HepG2 (cell line): ENCODE measurements around the gene SEMA3B. TPM values are rescaled to one million over a fixed set of nuclear protein-coding genes. Genes with fewer than 3 reads are reported as not detected.

Experiments
- ETV6 ChIP-seq: sonication (generic); formaldehyde crosslinking; conservative IDR thresholded peaks from 2 replicates; pipeline ENCODE4 v1.4.0; 2020; ENCODE audit warnings: missing genetic modification reagents
- FOXA1 ChIP-seq, 2 experiments: fragments of 450-650 bp in 1 of 2; sonication (generic) in 1 of 2; formaldehyde crosslinking in 1 of 2; IDR thresholded peaks; 2 replicates each; pipeline versions ENCODE4 v1.4.0 to v1.6.1; 2016 to 2020; ENCODE audit warnings: missing genetic modification reagents in 1 of 2
- FOXJ3 ChIP-seq: sonication (generic); formaldehyde crosslinking; IDR thresholded peaks from 2 replicates; pipeline ENCODE4 v1.4.0; 2020; ENCODE audit warnings: missing genetic modification reagents, mild to moderate bottlenecking, borderline replicate concordance
- FOXK2 ChIP-seq: fragments of 450-650 bp; IDR thresholded peaks from 2 replicates; pipeline ENCODE4 v1.6.1; 2016
- GABPB1 ChIP-seq: IDR thresholded peaks from 2 replicates; pipeline ENCODE4 v1.6.1; 2016; ENCODE audit warnings: mild to moderate bottlenecking, missing genetic modification reagents, moderate library complexity, missing compliant biosample characterization
- KLF11 ChIP-seq: IDR thresholded peaks from 2 replicates; pipeline ENCODE4 v1.6.1; 2016; ENCODE audit warnings: missing compliant biosample characterization
- NR3C1 ChIP-seq: sonication (generic); formaldehyde crosslinking; IDR thresholded peaks from 2 replicates; pipeline ENCODE4 v1.4.0; 2020; ENCODE audit warnings: missing genetic modification reagents
- SALL1 ChIP-seq: sonication (generic); formaldehyde crosslinking; IDR thresholded peaks from 2 replicates; pipeline ENCODE4 v1.8.0; 2022; ENCODE audit warnings: mild to moderate bottlenecking, missing genetic modification reagents
- SAP130 ChIP-seq: IDR thresholded peaks from 2 replicates; pipeline ENCODE4 v1.6.1; 2016; ENCODE audit warnings: low read depth
- SP4 ChIP-seq: sonication (generic); formaldehyde crosslinking; IDR thresholded peaks from 2 replicates; pipeline ENCODE4 v1.8.1; 2023; ENCODE audit warnings: mild to moderate bottlenecking, missing genetic modification reagents
- TRIM24 ChIP-seq: sonication (generic); formaldehyde crosslinking; IDR thresholded peaks from 2 replicates; pipeline ENCODE4 v1.8.0; 2022; ENCODE audit warnings: mild to moderate bottlenecking, missing genetic modification reagents
- ZEB1 ChIP-seq: IDR thresholded peaks from 2 replicates; pipeline ENCODE4 v1.6.1; 2012; ENCODE audit warnings: mild to moderate bottlenecking, low read depth, inconsistent platforms; ENCODE audit not compliant: insufficient replicate concordance
- ZKSCAN5 ChIP-seq: sonication (generic); formaldehyde crosslinking; IDR thresholded peaks from 2 replicates; pipeline ENCODE4 v1.5.1; 2020; ENCODE audit warnings: mild to moderate bottlenecking, missing genetic modification reagents
- ZMAT3 ChIP-seq: sonication (generic); formaldehyde crosslinking; conservative IDR thresholded peaks from 2 replicates; pipeline ENCODE4 v1.7.0; 2021; ENCODE audit warnings: missing genetic modification reagents
- ZNF225 ChIP-seq: sonication (generic); formaldehyde crosslinking; IDR thresholded peaks from 2 replicates; pipeline ENCODE4 v1.4.0; 2020; ENCODE audit warnings: mild to moderate bottlenecking, missing genetic modification reagents
- ZNF660 ChIP-seq: sonication (generic); formaldehyde crosslinking; IDR thresholded peaks from 2 replicates; pipeline ENCODE4 v1.5.1; 2020; ENCODE audit warnings: mild to moderate bottlenecking, low read depth, missing genetic modification reagents, borderline replicate concordance
- ZNF672 ChIP-seq: sonication (generic); formaldehyde crosslinking; IDR thresholded peaks from 2 replicates; pipeline ENCODE4 v1.8.1; 2022; ENCODE audit warnings: missing genetic modification reagents
- ZNF746 ChIP-seq: sonication (generic); formaldehyde crosslinking; IDR thresholded peaks from 2 replicates; pipeline ENCODE4 v1.8.0; 2022; ENCODE audit warnings: mild to moderate bottlenecking, missing genetic modification reagents
- ZNF777 ChIP-seq: sonication (generic); formaldehyde crosslinking; IDR thresholded peaks from 2 replicates; pipeline ENCODE4 v1.4.0; 2020; ENCODE audit warnings: missing genetic modification reagents
- polyA plus RNA-seq, 8 experiments: library from polyadenylated mRNA; depleted of rRNA in 3 of 8; stranded (reverse) in 7 of 8; unstranded in 1 of 8; fragments of >200 nt; fragmentation: Illumina TruSeq in 4 of 8; extraction: Trizol in 4 of 8; gene quantifications; 2 replicates each; pipeline versions ENCODE4 v1.2.1 to v1.2.3, GENCODE V29; 2011 to 2016; ENCODE audit warnings: low read depth in 4 of 8, missing spikeins in 1 of 8, mixed read lengths in 1 of 8; ENCODE audit not compliant: insufficient read depth in 1 of 8
- total RNA-seq, 5 experiments: library from RNA; depleted of rRNA; stranded (reverse); fragments of >200 nt; fragmentation: Illumina TruSeq; extraction: Trizol; gene quantifications; 2 replicates each; pipeline ENCODE4 v1.2.3, GENCODE V29; 2016; ENCODE audit warnings: low read depth in 1 of 5
- TF ChIP-seq, protein P1 (sequence below): sonication (generic); formaldehyde crosslinking; IDR thresholded peaks from 2 replicates; pipeline ENCODE4 v1.5.1; 2020; ENCODE audit warnings: mild to moderate bottlenecking, missing genetic modification reagents, borderline replicate concordance
- TF ChIP-seq, protein P2 (sequence below): IDR thresholded peaks from 2 replicates; pipeline ENCODE4 v1.6.1; 2012; ENCODE audit warnings: inconsistent platforms
- TF ChIP-seq, protein P3 (sequence below): sonication (generic); formaldehyde crosslinking; IDR thresholded peaks from 2 replicates; pipeline ENCODE4 v1.4.0; 2020; ENCODE audit warnings: mild to moderate bottlenecking, missing genetic modification reagents
- TF ChIP-seq, protein P4 (sequence below): IDR thresholded peaks from 2 replicates; pipeline ENCODE4 v1.6.1; 2016; ENCODE audit warnings: mild to moderate bottlenecking
- TF ChIP-seq, protein P5 (sequence below): sonication (generic); formaldehyde crosslinking; IDR thresholded peaks from 2 replicates; pipeline ENCODE4 v1.4.0; 2020; ENCODE audit warnings: missing genetic modification reagents
- TF ChIP-seq, protein P6 (sequence below): sonication (generic); formaldehyde crosslinking; IDR thresholded peaks from 2 replicates; pipeline ENCODE4 v1.5.0; 2020; ENCODE audit warnings: mild to moderate bottlenecking, low read depth, missing genetic modification reagents, borderline replicate concordance

The SEMA3B gene
- total and polyA plus RNA-seq, 2 of the 13 experiments (the other 11 are each of a cell fraction or from before 2014, with no cell fraction given), result 93.2 to 158 TPM

DNA sequence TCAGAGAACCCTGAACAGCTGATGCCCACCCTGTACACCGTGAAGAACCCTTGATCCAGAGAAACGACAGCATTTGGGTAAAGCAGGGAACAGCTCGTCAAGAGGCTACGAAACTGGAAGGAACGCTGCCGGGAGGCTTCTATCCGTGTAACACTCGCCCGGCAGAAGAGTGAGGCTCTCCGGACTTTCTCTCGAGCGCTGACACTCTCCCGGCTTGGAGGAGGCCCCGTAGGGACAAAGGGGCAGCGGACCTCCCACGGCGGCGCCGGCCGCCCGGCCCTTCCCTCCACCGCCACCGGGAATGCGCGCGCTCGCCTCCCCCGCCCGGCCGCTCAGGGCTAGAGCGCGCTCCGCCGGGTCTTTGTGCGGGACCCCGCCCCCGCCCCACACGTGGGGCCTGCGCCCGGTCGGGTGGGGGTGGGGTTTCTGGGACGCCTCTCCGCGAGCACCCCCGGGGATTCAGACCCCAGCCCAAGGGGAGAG is 51.9 kb downstream of the SEMA3B start (continued):
- TF ChIP-seq TRIM24, result no peak
- TF ChIP-seq, protein P1, sequence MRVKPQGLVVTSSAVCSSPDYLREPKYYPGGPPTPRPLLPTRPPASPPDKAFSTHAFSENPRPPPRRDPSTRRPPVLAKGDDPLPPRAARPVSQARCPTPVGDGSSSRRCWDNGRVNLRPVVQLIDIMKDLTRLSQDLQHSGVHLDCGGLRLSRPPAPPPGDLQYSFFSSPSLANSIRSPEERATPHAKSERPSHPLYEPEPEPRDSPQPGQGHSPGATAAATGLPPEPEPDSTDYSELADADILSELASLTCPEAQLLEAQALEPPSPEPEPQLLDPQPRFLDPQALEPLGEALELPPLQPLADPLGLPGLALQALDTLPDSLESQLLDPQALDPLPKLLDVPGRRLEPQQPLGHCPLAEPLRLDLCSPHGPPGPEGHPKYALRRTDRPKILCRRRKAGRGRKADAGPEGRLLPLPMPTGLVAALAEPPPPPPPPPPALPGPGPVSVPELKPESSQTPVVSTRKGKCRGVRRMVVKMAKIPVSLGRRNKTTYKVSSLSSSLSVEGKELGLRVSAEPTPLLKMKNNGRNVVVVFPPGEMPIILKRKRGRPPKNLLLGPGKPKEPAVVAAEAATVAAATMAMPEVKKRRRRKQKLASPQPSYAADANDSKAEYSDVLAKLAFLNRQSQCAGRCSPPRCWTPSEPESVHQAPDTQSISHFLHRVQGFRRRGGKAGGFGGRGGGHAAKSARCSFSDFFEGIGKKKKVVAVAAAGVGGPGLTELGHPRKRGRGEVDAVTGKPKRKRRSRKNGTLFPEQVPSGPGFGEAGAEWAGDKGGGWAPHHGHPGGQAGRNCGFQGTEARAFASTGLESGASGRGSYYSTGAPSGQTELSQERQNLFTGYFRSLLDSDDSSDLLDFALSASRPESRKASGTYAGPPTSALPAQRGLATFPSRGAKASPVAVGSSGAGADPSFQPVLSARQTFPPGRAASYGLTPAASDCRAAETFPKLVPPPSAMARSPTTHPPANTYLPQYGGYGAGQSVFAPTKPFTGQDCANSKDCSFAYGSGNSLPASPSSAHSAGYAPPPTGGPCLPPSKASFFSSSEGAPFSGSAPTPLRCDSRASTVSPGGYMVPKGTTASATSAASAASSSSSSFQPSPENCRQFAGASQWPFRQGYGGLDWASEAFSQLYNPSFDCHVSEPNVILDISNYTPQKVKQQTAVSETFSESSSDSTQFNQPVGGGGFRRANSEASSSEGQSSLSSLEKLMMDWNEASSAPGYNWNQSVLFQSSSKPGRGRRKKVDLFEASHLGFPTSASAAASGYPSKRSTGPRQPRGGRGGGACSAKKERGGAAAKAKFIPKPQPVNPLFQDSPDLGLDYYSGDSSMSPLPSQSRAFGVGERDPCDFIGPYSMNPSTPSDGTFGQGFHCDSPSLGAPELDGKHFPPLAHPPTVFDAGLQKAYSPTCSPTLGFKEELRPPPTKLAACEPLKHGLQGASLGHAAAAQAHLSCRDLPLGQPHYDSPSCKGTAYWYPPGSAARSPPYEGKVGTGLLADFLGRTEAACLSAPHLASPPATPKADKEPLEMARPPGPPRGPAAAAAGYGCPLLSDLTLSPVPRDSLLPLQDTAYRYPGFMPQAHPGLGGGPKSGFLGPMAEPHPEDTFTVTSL, result no peak
- TF ChIP-seq, protein P2, sequence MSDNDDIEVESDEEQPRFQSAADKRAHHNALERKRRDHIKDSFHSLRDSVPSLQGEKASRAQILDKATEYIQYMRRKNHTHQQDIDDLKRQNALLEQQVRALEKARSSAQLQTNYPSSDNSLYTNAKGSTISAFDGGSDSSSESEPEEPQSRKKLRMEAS, result no peak
- no peak for TF ChIP-seq ZMAT3
- TF ChIP-seq ZNF225, result peak; percentile 18; the same call in 1 of the 2 replicates
- TF ChIP-seq GABPB1, result peak; percentile 38; the same call in 1 of the 2 replicates
- TF ChIP-seq NR3C1, result no peak
- no peak for TF ChIP-seq ZNF660
- TF ChIP-seq, protein P3, sequence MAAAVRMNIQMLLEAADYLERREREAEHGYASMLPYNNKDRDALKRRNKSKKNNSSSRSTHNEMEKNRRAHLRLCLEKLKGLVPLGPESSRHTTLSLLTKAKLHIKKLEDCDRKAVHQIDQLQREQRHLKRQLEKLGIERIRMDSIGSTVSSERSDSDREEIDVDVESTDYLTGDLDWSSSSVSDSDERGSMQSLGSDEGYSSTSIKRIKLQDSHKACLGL (CRISPR knock-in tag), result peak; percentile 59; the same call in 1 of the 2 replicates
- TF ChIP-seq ZKSCAN5 (CRISPR knock-in tag), result no peak
- TF ChIP-seq, protein P4, sequence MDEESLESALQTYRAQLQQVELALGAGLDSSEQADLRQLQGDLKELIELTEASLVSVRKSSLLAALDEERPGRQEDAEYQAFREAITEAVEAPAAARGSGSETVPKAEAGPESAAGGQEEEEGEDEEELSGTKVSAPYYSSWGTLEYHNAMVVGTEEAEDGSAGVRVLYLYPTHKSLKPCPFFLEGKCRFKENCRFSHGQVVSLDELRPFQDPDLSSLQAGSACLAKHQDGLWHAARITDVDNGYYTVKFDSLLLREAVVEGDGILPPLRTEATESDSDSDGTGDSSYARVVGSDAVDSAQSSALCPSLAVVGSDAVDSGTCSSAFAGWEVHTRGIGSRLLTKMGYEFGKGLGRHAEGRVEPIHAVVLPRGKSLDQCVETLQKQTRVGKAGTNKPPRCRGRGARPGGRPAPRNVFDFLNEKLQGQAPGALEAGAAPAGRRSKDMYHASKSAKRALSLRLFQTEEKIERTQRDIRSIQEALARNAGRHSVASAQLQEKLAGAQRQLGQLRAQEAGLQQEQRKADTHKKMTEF (CRISPR knock-in tag), result no peak
- 0 out of 2 replicates have a peak, but pooled peaks have one; percentile 11 for TF ChIP-seq ZNF746 (CRISPR knock-in tag)
- no peak for TF ChIP-seq FOXK2
- TF ChIP-seq FOXJ3 (CRISPR knock-in tag), result no peak
- no peak for TF ChIP-seq KLF11 (CRISPR knock-in tag)
- TF ChIP-seq SALL1 (CRISPR knock-in tag), result 0 out of 2 replicates have a peak, but pooled peaks have one; percentile 24
- no peak for TF ChIP-seq ETV6 (CRISPR knock-in tag)
- TF ChIP-seq ZEB1, result peak; percentile 16
- no peak for TF ChIP-seq ZNF672 (CRISPR knock-in tag)
- no peak for TF ChIP-seq ZNF777
- no peak for TF ChIP-seq FOXA1 (IDR thresholded peaks at IDR 0.05)
- no peak for TF ChIP-seq FOXA1 (CRISPR knock-in tag; IDR thresholded peaks at IDR 0.05)
- TF ChIP-seq SAP130 (CRISPR knock-in tag), result peak; percentile 89
- TF ChIP-seq, protein P5, sequence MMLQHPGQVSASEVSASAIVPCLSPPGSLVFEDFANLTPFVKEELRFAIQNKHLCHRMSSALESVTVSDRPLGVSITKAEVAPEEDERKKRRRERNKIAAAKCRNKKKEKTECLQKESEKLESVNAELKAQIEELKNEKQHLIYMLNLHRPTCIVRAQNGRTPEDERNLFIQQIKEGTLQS (CRISPR knock-in tag), result no peak
- TF ChIP-seq SP4 (CRISPR knock-in tag), result no peak
- TF ChIP-seq, protein P6, sequence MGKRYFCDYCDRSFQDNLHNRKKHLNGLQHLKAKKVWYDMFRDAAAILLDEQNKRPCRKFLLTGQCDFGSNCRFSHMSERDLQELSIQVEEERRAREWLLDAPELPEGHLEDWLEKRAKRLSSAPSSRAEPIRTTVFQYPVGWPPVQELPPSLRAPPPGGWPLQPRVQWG, result no peak
